Mononuclear cell (primary cell): ENCODE data around the gene CATSPERB. TPM values are rescaled to one million over a fixed set of nuclear protein-coding genes. Genes with fewer than 3 reads are reported as not detected.
"Not testable (repeated sequence)": the region's sequence is repeated elsewhere in the genome, so short reads cannot be mapped to it uniquely, and the experiment has no call there.

ENCODE experiments used
- H3K27me3 ChIP-seq: 2 replicates; pipeline ENCODE4 v1.6.0; 2011; ENCODE audit warnings: low read length, control low read depth; ENCODE audit not compliant: insufficient read depth
- H3K4me1 ChIP-seq: 2 replicates; pipeline ENCODE4 v1.5.1; 2011; ENCODE audit warnings: mild to moderate bottlenecking, low read length, control low read depth; ENCODE audit not compliant: insufficient read depth
- H3K4me3 ChIP-seq: 2 replicates; pipeline ENCODE4 v1.5.1; 2011; ENCODE audit warnings: mild to moderate bottlenecking, low read length, moderate library complexity
- H3K9me3 ChIP-seq: 2 replicates; pipeline ENCODE4 v1.5.1; 2011; ENCODE audit warnings: low read depth, mild to moderate bottlenecking, control low read depth, low read length
- total RNA-seq: library from RNA; depleted of rRNA; stranded (reverse); fragments of >200 nt; gene quantifications from one replicate; pipeline ENCODE4 v1.2.3, GENCODE V29; 2012

CATSPERB gene
- total RNA-seq, 1 donor = 6.8 TPM

- Histone ChIP-seq H3K9me3 (no peaks in the 10 kb centered on the region), H3K4me3 (no peak overlapping the region), H3K27me3 (no peaks in the 10 kb centered on the region), H3K4me1 (no peaks in the 10 kb centered on the region)
These were observed 12.2 kb upstream of the CATSPERB start for GRCh38 chr14:91744068-91744480.

- H3K27me3 ChIP-seq = no peaks in the 10 kb centered on the region
- H3K4me1 ChIP-seq = no peaks in the 10 kb centered on the region
- H3K4me3 ChIP-seq = no peak overlapping the region
- no peaks in the 10 kb centered on the region for H3K9me3 ChIP-seq
These were observed 11.4 kb upstream of the CATSPERB start for GRCh38 chr14:91743305-91743653.

- no peak overlapping the region for H3K4me3 ChIP-seq
- H3K4me1 ChIP-seq = no peaks in the 10 kb centered on the region
- no peaks in the 10 kb centered on the region for H3K27me3 ChIP-seq
- no peaks in the 10 kb centered on the region for H3K9me3 ChIP-seq
These were observed 10.9 kb upstream of the CATSPERB start for GRCh38 chr14:91742621-91743304.

GRCh38 chr14:91739867-91740266 is 8.0 kb upstream of the CATSPERB start:
- not testable (repeated sequence) for H3K4me1 ChIP-seq, H3K27me3 ChIP-seq, H3K9me3 ChIP-seq, H3K4me3 ChIP-seq

- Histone ChIP-seq H3K4me1 (no peaks in the 10 kb centered on the region), H3K4me3 (no peak overlapping the region), H3K9me3 (no peaks in the 10 kb centered on the region), H3K27me3 (no peaks in the 10 kb centered on the region)
These were observed 5.7 kb upstream of the CATSPERB start for GRCh38 chr14:91737619-91738018.

GRCh38 chr14:91732859-91733477 is 1.1 kb upstream of the CATSPERB start:
- no peaks in the 10 kb centered on the region for H3K9me3 ChIP-seq
- H3K4me1 ChIP-seq = no peaks in the 10 kb centered on the region
- H3K27me3 ChIP-seq = no peaks in the 10 kb centered on the region
- no peak overlapping the region for H3K4me3 ChIP-seq

- Histone ChIP-seq H3K4me3 (no peak overlapping the region), H3K4me1 (no peaks in the 10 kb centered on the region), H3K9me3 (no peaks in the 10 kb centered on the region)
These were observed 553 bp upstream of the CATSPERB start for GRCh38 chr14:91732439-91732838.

GRCh38 chr14:91731018-91731417 is 868 bp downstream of the CATSPERB start:
- H3K4me1 ChIP-seq = no peaks in the 10 kb centered on the region
- H3K9me3 ChIP-seq = no peaks in the 10 kb centered on the region
- no peak overlapping the region for H3K4me3 ChIP-seq
- no peaks in the 10 kb centered on the region for H3K27me3 ChIP-seq

More at GRCh38 chr14:91732439-91732838, 553 bp upstream of the CATSPERB start:
- H3K27me3 ChIP-seq = no peaks in the 10 kb centered on the region

- H3K4me3 ChIP-seq = no peak overlapping the region
- no peaks in the 10 kb centered on the region for H3K4me1 ChIP-seq
- no peaks in the 10 kb centered on the region for H3K27me3 ChIP-seq
- no peaks in the 10 kb centered on the region for H3K9me3 ChIP-seq
These were observed 2.1 kb downstream of the CATSPERB start for GRCh38 chr14:91729756-91730155.

GRCh38 chr14:91728616-91729183 is 3.2 kb downstream of the CATSPERB start:
- Histone ChIP-seq H3K4me1 (no peaks in the 10 kb centered on the region), H3K27me3 (no peaks in the 10 kb centered on the region), H3K4me3 (no peak overlapping the region), H3K9me3 (no peaks in the 10 kb centered on the region)

GRCh38 chr14:91727121-91727520 is 4.8 kb downstream of the CATSPERB start:
- Histone ChIP-seq H3K4me1 (no peaks in the 10 kb centered on the region), H3K4me3 (no peak overlapping the region), H3K27me3 (no peaks in the 10 kb centered on the region), H3K9me3 (no peaks in the 10 kb centered on the region)

GRCh38 chr14:91723501-91723900 is 8.4 kb downstream of the CATSPERB start:
- Histone ChIP-seq H3K9me3 (no peaks in the 10 kb centered on the region), H3K4me3 (no peak overlapping the region), H3K27me3 (no peaks in the 10 kb centered on the region), H3K4me1 (no peaks in the 10 kb centered on the region)

GRCh38 chr14:91722386-91722785 is 9.5 kb downstream of the CATSPERB start:
- Histone ChIP-seq H3K27me3 (no peaks in the 10 kb centered on the region), H3K9me3 (no peaks in the 10 kb centered on the region), H3K4me1 (no peaks in the 10 kb centered on the region), H3K4me3 (no peak overlapping the region)

- Histone ChIP-seq H3K9me3 (no peaks in the 10 kb centered on the region), H3K4me3 (no peak overlapping the region), H3K4me1 (no peaks in the 10 kb centered on the region), H3K27me3 (no peaks in the 10 kb centered on the region)
These were observed 12.0 kb downstream of the CATSPERB start for GRCh38 chr14:91719839-91720238.

- Histone ChIP-seq H3K27me3 (no peaks in the 10 kb centered on the region), H3K4me1 (no peaks in the 10 kb centered on the region), H3K4me3 (no peak overlapping the region), H3K9me3 (no peaks in the 10 kb centered on the region)
These were observed 14.9 kb downstream of the CATSPERB start for GRCh38 chr14:91716999-91717398.

- Histone ChIP-seq H3K27me3 (no peaks in the 10 kb centered on the region), H3K9me3 (no peaks in the 10 kb centered on the region), H3K4me3 (no peak overlapping the region), H3K4me1 (no peaks in the 10 kb centered on the region)
These were observed 17.1 kb downstream of the CATSPERB start for GRCh38 chr14:91714805-91715204.
